HFFc6 (cell line): ENCODE results near the gene ANKRD40CL. TPM values are rescaled to one million over a fixed set of nuclear protein-coding genes. Genes with fewer than 3 reads are reported as not detected.

Experiments
- DNase-seq: peaks from one replicate; pipeline ENCODE4 v3.0.0-alpha.2; 2018
- H3K27ac Mint-ChIP-seq: 2 replicates; pipeline ENCODE4 v1.8.0; 2020; ENCODE audit warnings: mild to moderate bottlenecking, mixed read lengths
- H3K27me3 Mint-ChIP-seq: 2 replicates; pipeline ENCODE4 v1.8.0; 2021; ENCODE audit warnings: mild to moderate bottlenecking, moderate library complexity, mixed read lengths; ENCODE audit not compliant: insufficient read depth
- H3K36me3 Mint-ChIP-seq: 2 replicates; pipeline ENCODE4 v1.8.0; 2021; ENCODE audit warnings: low read depth, mixed read lengths
- H3K4me1 Mint-ChIP-seq: 2 replicates; pipeline ENCODE4 v1.8.0; 2020; ENCODE audit warnings: low read depth, mixed read lengths
- H3K4me3 Mint-ChIP-seq: 2 replicates; pipeline ENCODE4 v1.8.0; 2020; ENCODE audit warnings: mild to moderate bottlenecking, moderate library complexity, mixed read lengths
- H3K9me3 Mint-ChIP-seq: 2 replicates; pipeline ENCODE4 v1.8.0; 2020; ENCODE audit warnings: mild to moderate bottlenecking, mixed read lengths
- CTCF ChIP-seq: fragments of 200-600 bp; sonication (generic); IDR thresholded peaks from 2 replicates; pipeline ENCODE4 v1.5.0; 2021; ENCODE audit warnings: antibody characterized with exemption, mild to moderate bottlenecking
- total RNA-seq, 6 experiments: library from RNA; stranded (reverse); fragmentation: NEBNext Ultra II Directional; extraction: Animal tissue kit (Norgen Biotek cat#: 25700); gene quantifications; 2 replicates in 1 of 6; 3 replicates in 5 of 6; pipeline ENCODE4 v1.2.3, GENCODE V29; 2021

Gene ANKRD40CL
- total RNA-seq, 6 experiments from 2014 or later = not detected

GRCh38 chr17:50767030-50767429 is 288 bp downstream of the ANKRD40CL start:
- no peak overlapping the region for H3K4me3 Mint-ChIP-seq
- no peaks in the 10 kb centered on the region for H3K36me3 Mint-ChIP-seq
- no peaks in the 10 kb centered on the region for H3K9me3 Mint-ChIP-seq

GRCh38 chr17:50766222-50767023 is 895 bp downstream of the ANKRD40CL start:
- no peak overlapping the region for H3K4me3 Mint-ChIP-seq
- TF ChIP-seq CTCF = no peak
- no peaks in the 10 kb centered on the region for H3K36me3 Mint-ChIP-seq
- DNase-seq = no peak
- no peaks in the 10 kb centered on the region for H3K9me3 Mint-ChIP-seq
- no peak overlapping the region for H3K27ac Mint-ChIP-seq
- peaks cover 21% of the 10 kb centered on the region for H3K4me1 Mint-ChIP-seq
- H3K27me3 Mint-ChIP-seq = peaks cover 5% of the 10 kb centered on the region

More at GRCh38 chr17:50767030-50767429, 288 bp downstream of the ANKRD40CL start:
- H3K27me3 Mint-ChIP-seq = peaks cover 5% of the 10 kb centered on the region
- no peak for DNase-seq
- no peak overlapping the region for H3K27ac Mint-ChIP-seq
- H3K4me1 Mint-ChIP-seq = peaks cover 21% of the 10 kb centered on the region
- no peak for TF ChIP-seq CTCF

GRCh38 chr17:50765454-50766221 is 1.7 kb downstream of the ANKRD40CL start:
- H3K27me3 Mint-ChIP-seq = peaks cover 2% of the 10 kb centered on the region
- no peak overlapping the region for H3K27ac Mint-ChIP-seq
- H3K4me1 Mint-ChIP-seq = peaks cover 21% of the 10 kb centered on the region
- H3K36me3 Mint-ChIP-seq = no peaks in the 10 kb centered on the region
- H3K9me3 Mint-ChIP-seq = no peaks in the 10 kb centered on the region
- no peak for TF ChIP-seq CTCF
- DNase-seq = no peak
- H3K4me3 Mint-ChIP-seq = no peak overlapping the region

- H3K27ac Mint-ChIP-seq = no peak overlapping the region
- peaks cover 21% of the 10 kb centered on the region for H3K4me1 Mint-ChIP-seq
- H3K4me3 Mint-ChIP-seq = no peak overlapping the region
- no peak for TF ChIP-seq CTCF
- H3K27me3 Mint-ChIP-seq = no peaks in the 10 kb centered on the region; the same call in none of the 2 replicates
- no peaks in the 10 kb centered on the region for H3K36me3 Mint-ChIP-seq
- no peaks in the 10 kb centered on the region for H3K9me3 Mint-ChIP-seq
- DNase-seq = no peak
Measured at GRCh38 chr17:50764734-50765149, 2.6 kb downstream of the ANKRD40CL start.

- H3K27me3 Mint-ChIP-seq = no peaks in the 10 kb centered on the region; the same call in none of the 2 replicates
- no peak overlapping the region for H3K4me3 Mint-ChIP-seq
- H3K36me3 Mint-ChIP-seq = no peaks in the 10 kb centered on the region
- no peak overlapping the region for H3K27ac Mint-ChIP-seq
- peaks cover 21% of the 10 kb centered on the region for H3K4me1 Mint-ChIP-seq
- no peaks in the 10 kb centered on the region for H3K9me3 Mint-ChIP-seq
- TF ChIP-seq CTCF = no peak
- DNase-seq = no peak
Measured at GRCh38 chr17:50763716-50764475, 3.4 kb downstream of the ANKRD40CL start.
